HepG2 (cell line): Measurements from ENCODE around the gene SLC12A2. TPM values are rescaled to one million over a fixed set of nuclear protein-coding genes. Genes with fewer than 3 reads are reported as not detected.
A peak's percentile ranks its signal among the peaks of the same experiment; 100 is the strongest.

Experiments
- ATAC-seq: fragments of 200-7000 bp; cut with Tn5 transposase; 3 replicates; pipeline ENCODE4 v1.9.1; 2020; ENCODE audit warnings: mild to moderate bottlenecking, moderate library complexity
- BruUV-seq: library from RNA; stranded (reverse); fragments of 400-500 nt; replicated peaks from 2 replicates; lab custom pipeline; 2021; lab: Mats Ljungman, UMichigan
- CTCF ChIA-PET: fragments of 300-600 bp; formaldehyde crosslinking; extraction: SDS; loops from one replicate; lab custom pipeline; 2021; ENCODE audit warnings: low total read pairs, inconsistent platforms, low intra/inter-chr PET ratio; lab: Yijun Ruan, JAX
- POLR2A ChIA-PET: fragments of 350-600 bp; sonication (Branson Sonifier 250); formaldehyde crosslinking; loops from one replicate; lab custom pipeline; 2020; ENCODE audit warnings: antibody characterized with exemption, inconsistent platforms; lab: Yijun Ruan, JAX
- DNase-seq: peaks from one replicate; pipeline ENCODE4 v3.0.0-alpha.2; 2015; ENCODE audit warnings: low spot score
- FAIRE-seq: peaks from 3 replicates; lab custom pipeline; 2011; peaks lifted over from hg19 to GRCh38; lab: Jason Lieb, UNC
- H2AFZ ChIP-seq: one replicate; pipeline ENCODE4 v1.6.1; 2011; ENCODE audit warnings: low read length, inconsistent platforms
- H3K27ac ChIP-seq: fragments of 300-600 bp; 3 replicates; pipeline ENCODE4 v1.8.0; 2011; ENCODE audit warnings: mixed run types, mild to moderate bottlenecking, mixed read lengths, low read length, inconsistent platforms; ENCODE audit not compliant: insufficient read depth; ENCODE audit errors: extremely low read length
- H3K27me3 ChIP-seq, 2 experiments: fragments of 200-600 bp in 1 of 2; 2 replicates in 1 of 2; 3 replicates in 1 of 2; pipeline versions ENCODE4 v1.6.0 to v1.8.0; 2011; ENCODE audit warnings: low read length in 2 of 2, mild to moderate bottlenecking in 2 of 2, moderate library complexity in 2 of 2, inconsistent platforms in 1 of 2; ENCODE audit not compliant: insufficient read depth in 2 of 2, control insufficient read depth in 1 of 2
- H3K36me3 ChIP-seq, 2 experiments: fragments of 200-600 bp in 1 of 2; replicated peaks in 1 of 2; 2 replicates in 1 of 2; 3 replicates in 1 of 2; pipeline versions ENCODE4 v1.5.1 to v1.8.0; 2011; ENCODE audit warnings: low read length in 2 of 2, inconsistent platforms in 1 of 2; ENCODE audit not compliant: insufficient read depth in 2 of 2, control insufficient read depth in 1 of 2
- H3K4me1 ChIP-seq: 2 replicates; pipeline ENCODE4 v1.5.1; 2012; ENCODE audit warnings: low read length, inconsistent platforms; ENCODE audit not compliant: insufficient read depth
- H3K4me2 ChIP-seq: 2 replicates; pipeline ENCODE4 v1.6.0; 2011; ENCODE audit warnings: low read depth, low read length, inconsistent platforms
- H3K4me3 ChIP-seq, 3 experiments: fragments of 200-600 bp in 1 of 3; sonication (generic), shearing (Covaris generic) in 1 of 3; replicated peaks in 1 of 3; 2 replicates each; pipeline ENCODE4 v1.5.1; 2011 to 2016; ENCODE audit warnings: low read length in 3 of 3, inconsistent platforms in 2 of 3, low read depth in 2 of 3, mild to moderate bottlenecking in 2 of 3, control low read depth in 1 of 3, mixed read lengths in 1 of 3; ENCODE audit not compliant: insufficient read depth in 1 of 3
- H3K79me2 ChIP-seq: one replicate; pipeline ENCODE4 v1.6.1; 2011; ENCODE audit warnings: low read length, inconsistent platforms; ENCODE audit not compliant: insufficient read depth
- H3K9ac ChIP-seq: 2 replicates; pipeline ENCODE4 v1.6.0; 2011; ENCODE audit warnings: mild to moderate bottlenecking, low read depth, low read length, inconsistent platforms; ENCODE audit not compliant: insufficient read depth
- H3K9me3 ChIP-seq: 2 replicates; pipeline ENCODE4 v1.5.1; 2012; ENCODE audit warnings: mild to moderate bottlenecking, low read length
- H4K20me1 ChIP-seq: 2 replicates; pipeline ENCODE4 v1.6.0; 2011; ENCODE audit warnings: inconsistent platforms, mild to moderate bottlenecking, low read length, moderate library complexity; ENCODE audit not compliant: insufficient read depth
- FOXM1 ChIP-seq: sonication (generic); formaldehyde crosslinking; IDR thresholded peaks from 2 replicates; pipeline ENCODE4 v1.5.0; 2020; ENCODE audit warnings: missing genetic modification reagents
- KMT2A ChIP-seq: sonication (generic); formaldehyde crosslinking; IDR thresholded peaks from 2 replicates; pipeline ENCODE4 v1.4.0; 2020; ENCODE audit warnings: missing genetic modification reagents
- NFATC3 ChIP-seq: sonication (generic); formaldehyde crosslinking; IDR thresholded peaks from 2 replicates; pipeline ENCODE4 v1.5.1; 2020; ENCODE audit warnings: mild to moderate bottlenecking, missing genetic modification reagents
- ZBTB1 ChIP-seq: sonication (generic); formaldehyde crosslinking; IDR thresholded peaks from 2 replicates; pipeline ENCODE4 v1.4.0; 2020; ENCODE audit warnings: missing genetic modification reagents, borderline replicate concordance
- ZBTB21 ChIP-seq: sonication (generic); formaldehyde crosslinking; IDR thresholded peaks from 2 replicates; pipeline ENCODE4 v1.4.0; 2020; ENCODE audit warnings: missing genetic modification reagents
- ZFP1 ChIP-seq: IDR thresholded peaks from 2 replicates; pipeline ENCODE4 v1.6.1; 2016
- WGBS: methylation state at CpG from one replicate; pipeline ENCODE4 v1.1.6; 2017; ENCODE audit warnings: low lambda C conversion rate; 5-methylcytosine and 5-hydroxymethylcytosine counted together
- in situ Hi-C: cut with HindIII; loops from 2 replicates; pipeline ENCODE4 v1.10.0; 2017; ENCODE audit warnings: low pct_unique_long_range_greater_than_20kb; ENCODE audit not compliant: extremely low pct_ligation_motif_present
- intact Hi-C: fragments of 100-400 bp; cut with micrococcal nuclease; formaldehyde crosslinking; loops from one replicate; pipeline ENCODE4 v1.10.0; 2022; ENCODE audit not compliant: unreplicated experiment
- polyA plus RNA-seq, 8 experiments: library from polyadenylated mRNA; depleted of rRNA in 3 of 8; stranded (reverse) in 7 of 8; unstranded in 1 of 8; fragments of >200 nt; fragmentation: Illumina TruSeq in 4 of 8; extraction: Trizol in 4 of 8; gene quantifications; 2 replicates each; pipeline versions ENCODE4 v1.2.1 to v1.2.3, GENCODE V29; 2011 to 2016; ENCODE audit warnings: low read depth in 4 of 8, missing spikeins in 1 of 8, mixed read lengths in 1 of 8; ENCODE audit not compliant: insufficient read depth in 1 of 8
- total RNA-seq, 5 experiments: library from RNA; depleted of rRNA; stranded (reverse); fragments of >200 nt; fragmentation: Illumina TruSeq; extraction: Trizol; gene quantifications; 2 replicates each; pipeline ENCODE4 v1.2.3, GENCODE V29; 2016; ENCODE audit warnings: low read depth in 1 of 5

Gene SLC12A2
- total and polyA plus RNA-seq, 2 of the 13 experiments (the other 11 are each of a cell fraction or from before 2014, with no cell fraction given): 4.0 to 9.7 TPM

DNA sequence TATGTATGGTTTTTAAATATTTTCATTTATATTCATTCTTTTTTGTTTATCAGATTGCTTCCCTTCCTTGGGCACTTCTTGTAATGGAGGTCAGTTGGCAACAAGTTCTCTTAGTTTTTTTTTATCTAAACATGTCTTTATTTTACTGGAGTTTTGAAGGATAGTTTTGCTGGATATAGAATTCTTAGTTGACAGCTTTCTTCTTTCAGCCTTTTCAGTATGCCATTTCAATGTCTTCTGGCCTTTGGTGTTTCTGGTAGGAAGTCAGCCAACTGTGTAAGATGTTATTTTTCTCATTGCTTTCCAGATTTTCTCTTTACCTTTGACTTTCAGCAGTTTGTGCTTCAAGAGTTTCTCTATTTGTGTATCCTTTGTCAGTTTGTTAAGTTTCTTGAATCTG is 14.2 kb downstream of the SLC12A2 start:
- H3K27me3 ChIP-seq: no peaks in the 10 kb centered on the region
- CTCF ChIA-PET: no interaction called here

DNA sequence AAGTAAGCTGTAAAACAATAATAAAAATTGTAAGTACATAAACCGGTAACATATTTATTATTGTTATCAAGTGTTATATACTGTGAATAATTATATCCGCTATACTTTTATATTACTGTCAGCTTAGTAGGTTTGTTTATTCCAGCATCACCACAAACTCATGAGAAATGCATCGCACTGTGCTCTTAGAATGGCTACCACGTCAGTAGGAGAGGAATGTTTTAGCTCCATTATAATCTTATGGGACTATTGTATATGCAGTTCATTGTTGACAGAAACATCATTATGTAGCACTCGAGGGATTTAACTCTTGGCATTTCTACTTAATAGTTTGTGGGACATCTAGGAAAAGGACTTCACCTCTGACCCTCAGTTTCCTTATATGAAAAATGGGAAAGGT is 16.4 kb downstream of the SLC12A2 start:
- ATAC-seq (no peak), FAIRE-seq (no peak), DNase-seq (no peak)
- ChIA-PET CTCF (no interaction called here), POLR2A (no interaction called here)
- Histone ChIP-seq H2AFZ (no peak overlapping the region), H3K9ac (no peak overlapping the region), H4K20me1 (no peaks in the 10 kb centered on the region), H3K9me3 (peaks cover 22% of the 10 kb centered on the region), H3K27ac (no peak overlapping the region), H3K4me1 (no peaks in the 10 kb centered on the region), H3K79me2 (no peaks in the 10 kb centered on the region), H3K4me3 (no peak overlapping the region), H3K4me2 (no peak overlapping the region), H3K27me3 (no peaks in the 10 kb centered on the region), H3K36me3 (no peaks in the 10 kb centered on the region)
- no peak for TF ChIP-seq KMT2A (CRISPR knock-in tag)
- no peak for TF ChIP-seq FOXM1 (CRISPR knock-in tag)
- TF ChIP-seq ZBTB1 (CRISPR knock-in tag): no peak
- TF ChIP-seq NFATC3 (CRISPR knock-in tag): no peak
- in situ Hi-C loops: loop anchor here (25.0 kb wide), 1 partner anchor 213 kb away; no protein-coding TSS in a partner anchor
- BruUV-seq: no TSS peak
- 61% methylated on average over 5 of the region's 5 CpGs for WGBS
- intact Hi-C loops: no loop called here

More for the DNA sequence above, 14.2 kb downstream of the SLC12A2 start:
- Histone ChIP-seq H2AFZ (no peak overlapping the region), H3K9me3 (peaks cover 22% of the 10 kb centered on the region), H3K27ac (no peak overlapping the region), H3K9ac (no peak overlapping the region), H3K4me1 (no peaks in the 10 kb centered on the region), H3K79me2 (no peaks in the 10 kb centered on the region), H3K4me2 (no peak overlapping the region), H3K36me3 (no peaks in the 10 kb centered on the region), H4K20me1 (no peaks in the 10 kb centered on the region), H3K4me3 (no peak overlapping the region)
- in situ Hi-C loops: loop anchor here (25.0 kb wide), 1 partner anchor 210 kb away; no protein-coding TSS in a partner anchor
- TF ChIP-seq ZFP1: peak; percentile 47; the same call in 1 of the 2 replicates
- no peak for TF ChIP-seq ZBTB21 (CRISPR knock-in tag)
- intact Hi-C loops: no loop called here
- FAIRE-seq (no peak), DNase-seq (no peak), ATAC-seq (no peak)
- POLR2A ChIA-PET: no interaction called here
- BruUV-seq: no TSS peak
